ENCODE results near the gene ZNF705A.
"Not testable (repeated sequence)": the region's sequence is repeated elsewhere in the genome, so short reads cannot be mapped to it uniquely, and the experiment has no call there.

Gene ZNF705A

GRCh38 chr12:8184206-8184605 lies 27.4 kb downstream of the ZNF705A start:
- not testable (repeated sequence) for DNase-seq (ENCODE audit: low read depth)

GRCh38 chr12:8188088-8188487 lies 31.3 kb downstream of the ZNF705A start:
- not testable (repeated sequence) for DNase-seq (ENCODE audit: low read depth)

- DNase-seq (ENCODE audit: low read depth) = not testable (repeated sequence)
Measured at GRCh38 chr12:8197685-8198308, 41.0 kb downstream of the ZNF705A start.

- not testable (repeated sequence) for DNase-seq (ENCODE audit: low read depth)
Measured at GRCh38 chr12:8218711-8219382, 62.0 kb downstream of the ZNF705A start.

GRCh38 chr12:8221375-8221774 lies 64.6 kb downstream of the ZNF705A start:
- not testable (repeated sequence) for DNase-seq (ENCODE audit: low read depth)

GRCh38 chr12:8221844-8222243 lies 65.0 kb downstream of the ZNF705A start:
- not testable (repeated sequence) for DNase-seq (ENCODE audit: low read depth)

- not testable (repeated sequence) for DNase-seq (ENCODE audit: low read depth)
Measured at GRCh38 chr12:8222303-8222702, 65.5 kb downstream of the ZNF705A start.

GRCh38 chr12:8223646-8224045 lies 66.8 kb downstream of the ZNF705A start:
- DNase-seq (ENCODE audit: low read depth) = not testable (repeated sequence)

- DNase-seq (ENCODE audit: low read depth) = not testable (repeated sequence)
Measured at GRCh38 chr12:8224782-8225181, 68.0 kb downstream of the ZNF705A start.

- DNase-seq (ENCODE audit: low read depth) = no peak
Measured at GRCh38 chr12:8226355-8226754, 69.5 kb downstream of the ZNF705A start.

GRCh38 chr12:8226992-8227731 lies 70.3 kb downstream of the ZNF705A start, which contains the start of gene FAM90A1:
TSS of gene FAM90A1 (minus strand) at chr12:8227618. CDS start at chr12:8224832, 2,786 bp downstream.
- DNase-seq (ENCODE audit: low read depth) = not testable (repeated sequence)

GRCh38 chr12:8227732-8228077 lies 70.9 kb downstream of the ZNF705A start:
- DNase-seq (ENCODE audit: low read depth) = not testable (repeated sequence)

GRCh38 chr12:8228607-8229006 lies 71.8 kb downstream of the ZNF705A start:
- not testable (repeated sequence) for DNase-seq (ENCODE audit: low read depth)

GRCh38 chr12:8229486-8229885 lies 72.7 kb downstream of the ZNF705A start:
- DNase-seq (ENCODE audit: low read depth) = not testable (repeated sequence)
